GM12801 (cell line): ENCODE measurements around the gene RABGEF1.

ENCODE experiments used
- CTCF ChIP-seq: IDR thresholded peaks from one replicate; pipeline ENCODE4 v1.5.1; 2011; ENCODE audit warnings: control low read depth; ENCODE audit not compliant: insufficient read length; ENCODE audit errors: extremely low read depth

The RABGEF1 gene

GRCh38 chr7:66731986-66732385 is 8.5 kb upstream of the RABGEF1 start:
- TF ChIP-seq CTCF, result no peak

GRCh38 chr7:66732439-66732838 is 8.1 kb upstream of the RABGEF1 start:
- TF ChIP-seq CTCF, result no peak

GRCh38 chr7:66734006-66734405 is 6.5 kb upstream of the RABGEF1 start:
- TF ChIP-seq CTCF, result no peak

GRCh38 chr7:66735154-66735553 is 5.4 kb upstream of the RABGEF1 start:
- TF ChIP-seq CTCF, result no peak

- TF ChIP-seq CTCF, result no peak
These were observed 4.7 kb upstream of the RABGEF1 start for GRCh38 chr7:66735850-66736249.

GRCh38 chr7:66736892-66737291 is 3.6 kb upstream of the RABGEF1 start:
- no peak for TF ChIP-seq CTCF

GRCh38 chr7:66737667-66738066 is 2.9 kb upstream of the RABGEF1 start:
- no peak for TF ChIP-seq CTCF

GRCh38 chr7:66739477-66739876 is 1.1 kb upstream of the RABGEF1 start:
- TF ChIP-seq CTCF, result no peak
